Hematopoietic multipotent progenitor cell treated with erythropoietin and hydrocortisone succinate and interleukin-3 and kit ligand, for 6 days (in vitro differentiated cells): ENCODE results near the gene C18orf32.
"Not testable (repeated sequence)": the region's sequence is repeated elsewhere in the genome, so short reads cannot be mapped to it uniquely, and the experiment has no call there.

ENCODE experiments used
- DNase-seq: peaks from one replicate; pipeline ENCODE4 v3.0.0-alpha.2; 2015

C18orf32 gene

DNA sequence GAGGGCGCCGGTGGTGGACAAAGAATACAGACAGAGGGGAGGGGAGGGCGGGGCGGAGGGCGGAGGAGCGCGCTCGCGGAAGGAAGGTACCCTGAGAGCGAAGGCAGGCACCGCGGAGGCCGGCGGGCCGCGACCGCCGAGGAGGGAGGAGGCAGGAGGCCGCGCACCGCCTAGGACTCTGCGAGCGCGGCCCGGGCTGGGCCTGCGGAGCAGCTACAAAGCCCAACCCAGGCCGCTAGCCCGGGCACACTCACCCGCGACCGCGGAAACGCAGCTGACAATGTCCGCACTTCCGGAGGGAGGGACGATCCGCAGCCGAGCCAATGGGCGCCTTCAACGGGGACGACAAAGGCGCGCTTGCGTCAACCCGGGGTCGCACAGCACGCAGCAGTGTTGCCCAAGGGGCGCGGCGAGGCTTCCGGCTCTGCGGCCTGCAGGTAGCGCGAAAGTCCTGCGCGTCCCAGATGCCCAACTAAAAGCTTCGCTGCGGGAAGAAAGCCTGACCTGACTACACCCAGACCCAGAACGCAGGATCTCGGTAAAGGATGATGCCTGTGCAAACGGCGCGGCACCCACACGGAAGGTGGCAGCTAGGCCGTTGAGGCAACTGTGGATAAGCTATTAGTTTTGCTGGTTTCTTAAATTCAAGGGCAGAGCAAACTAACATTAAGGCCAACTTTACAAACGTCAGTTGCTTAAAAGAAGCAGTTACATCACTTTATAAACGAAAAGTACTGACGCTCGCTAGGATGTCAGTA is at the start of gene C18orf32:
C18orf32 (minus strand) TSS at position 282 of the 758 bp plus-strand sequence. CDS start 3,486 bp downstream, outside the sequence.
- peak; percentile 96 for DNase-seq

DNA sequence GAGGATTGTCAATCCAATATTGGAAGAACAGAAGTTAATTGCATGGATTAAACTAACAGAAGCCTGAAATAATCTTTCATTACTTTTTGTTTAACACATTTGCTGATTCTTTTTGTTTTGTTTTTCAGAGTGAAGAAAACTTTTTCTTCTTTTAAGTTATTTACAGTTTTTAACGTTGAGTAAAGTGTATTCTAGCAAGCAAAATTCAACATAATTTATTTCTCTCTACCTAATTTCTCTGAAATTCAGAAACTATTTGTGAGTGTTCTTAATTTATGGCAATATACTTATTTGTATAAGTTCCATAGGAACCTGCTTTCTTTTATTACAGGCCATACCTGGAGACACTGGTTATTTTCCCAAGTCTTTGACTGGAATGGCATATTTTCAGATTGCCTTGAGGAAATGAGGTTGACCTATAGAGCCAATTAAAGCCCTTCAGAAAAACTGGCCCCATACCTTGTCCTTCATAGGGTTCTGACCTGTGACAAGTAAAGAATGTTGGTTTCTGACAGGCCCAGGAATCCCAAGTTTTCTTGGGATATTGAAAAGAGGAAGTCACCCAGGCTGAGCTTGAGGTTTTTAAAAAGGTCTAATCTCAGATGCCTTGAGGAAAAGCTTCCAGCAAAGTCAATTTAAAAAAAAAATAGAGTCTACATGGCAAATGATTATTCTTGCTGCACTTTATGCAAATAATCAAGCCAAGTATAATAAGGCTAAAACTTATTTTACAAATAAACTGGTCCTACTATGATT is 48.0 kb upstream of the C18orf32 start:
- DNase-seq, result no peak

DNA sequence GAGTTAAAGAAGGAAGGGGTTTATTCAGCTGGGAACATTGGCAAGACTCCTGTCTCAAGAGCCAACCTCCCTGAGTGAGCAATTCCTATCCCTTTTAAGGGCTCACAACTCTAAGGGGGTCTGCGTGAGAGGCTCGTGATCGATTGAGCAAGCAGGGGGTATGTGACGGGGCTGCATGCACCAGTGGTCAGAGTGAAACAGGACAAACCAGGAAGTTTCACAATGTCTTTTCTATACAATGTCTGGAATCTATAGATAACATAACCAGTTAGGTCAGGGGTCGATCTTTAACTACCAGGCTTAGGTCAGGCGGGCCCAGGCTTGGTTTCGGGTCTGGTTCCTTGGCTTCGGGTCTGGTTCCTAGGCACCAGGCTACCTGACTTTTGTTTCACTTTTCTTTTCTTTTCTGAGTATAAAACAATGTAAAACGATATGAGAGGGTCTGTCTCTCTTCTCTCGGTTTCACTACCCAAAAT is 44.7 kb upstream of the C18orf32 start:
- peak; percentile 33 for DNase-seq

DNA sequence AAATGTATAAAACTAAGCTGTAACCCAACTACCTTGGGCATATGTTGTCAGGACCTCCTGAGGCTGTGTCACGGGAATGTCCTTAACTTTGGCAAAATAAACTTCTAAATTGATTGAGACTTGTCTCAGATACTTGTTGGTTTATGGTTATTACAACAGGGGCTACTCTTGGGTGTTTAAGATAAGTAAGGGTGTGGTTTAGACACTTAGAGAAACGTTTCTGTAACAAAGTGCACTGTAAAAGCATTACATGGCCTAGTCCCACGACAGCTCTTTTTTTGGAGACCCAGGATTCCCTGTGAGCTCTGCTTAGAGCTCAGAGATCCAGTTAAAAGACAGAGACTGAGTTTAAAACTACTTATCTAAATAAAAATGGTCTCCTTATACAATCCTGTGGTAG is 42.6 kb upstream of the C18orf32 start:
- peak; percentile 57 for DNase-seq

DNA sequence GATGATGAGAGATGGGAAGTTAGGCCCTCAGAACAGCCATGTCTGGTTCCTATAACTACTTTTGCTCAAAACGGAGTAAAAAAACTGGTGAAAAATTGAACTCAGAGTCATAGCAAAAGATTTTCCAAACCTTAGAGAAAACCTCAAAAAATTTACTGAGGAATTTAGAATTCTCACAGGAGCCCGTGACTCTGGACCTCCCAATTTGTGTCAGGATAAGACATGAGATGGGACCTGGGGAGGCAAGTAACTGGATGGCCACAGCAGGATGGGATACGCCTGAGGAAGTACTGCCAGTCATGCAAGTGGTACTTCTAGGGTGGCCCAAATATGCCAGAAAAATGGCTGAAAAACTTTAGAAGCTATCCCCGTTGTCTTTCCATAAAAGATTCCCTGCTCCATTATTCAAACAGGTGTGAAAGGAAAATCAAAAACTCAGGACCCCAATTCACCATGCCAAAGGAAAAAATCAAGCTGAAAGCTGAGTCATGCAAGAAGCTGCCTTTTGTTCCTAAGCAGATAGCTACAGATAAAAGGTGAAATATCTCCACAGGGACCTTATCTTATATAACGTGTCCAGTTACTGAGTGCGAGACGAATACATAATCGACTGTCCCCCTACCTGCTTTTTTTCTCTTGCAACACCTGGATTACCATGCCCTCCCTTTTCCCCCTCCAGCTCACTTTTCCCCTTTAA is 40.7 kb upstream of the C18orf32 start:
- DNase-seq, result no peak

DNA sequence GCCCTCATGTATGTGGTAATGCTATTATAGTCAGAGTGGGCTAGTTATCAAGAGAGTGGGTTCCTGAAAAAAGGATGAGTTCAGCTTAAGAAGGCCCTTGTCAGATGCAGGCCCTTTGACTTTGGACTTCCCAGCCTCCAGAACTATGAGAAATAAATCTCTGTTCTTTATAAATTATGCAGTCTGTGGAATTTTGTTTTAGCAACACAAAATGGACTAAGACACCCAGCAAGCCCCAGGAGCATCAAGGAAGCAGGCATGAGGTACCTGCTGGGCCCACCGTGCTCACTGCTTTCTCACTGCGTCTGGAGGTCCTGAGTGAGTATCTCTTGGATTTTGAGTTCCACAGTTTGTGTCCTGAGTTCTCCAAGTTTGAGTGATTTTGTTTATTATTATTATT is 38.9 kb upstream of the C18orf32 start:
- DNase-seq, result no peak

DNA sequence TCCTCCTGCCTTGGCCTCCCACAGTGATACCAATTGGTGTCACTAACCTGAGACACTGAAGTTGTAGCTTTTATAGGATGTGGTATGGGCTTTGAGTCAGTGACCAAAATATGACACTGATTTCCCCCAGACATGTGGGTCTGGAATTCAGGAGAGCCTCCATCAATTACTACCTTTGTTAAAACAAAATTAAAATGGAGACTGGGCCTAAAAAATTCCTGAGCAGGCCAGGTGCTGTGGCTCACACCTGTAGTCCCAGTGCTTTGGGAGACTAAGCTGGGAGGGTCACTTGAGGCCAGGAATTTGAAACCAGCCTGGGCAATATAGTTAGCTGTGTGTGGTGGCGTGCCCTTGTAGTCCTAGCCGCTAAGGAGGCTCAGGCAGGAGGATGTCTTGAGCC is 37.9 kb upstream of the C18orf32 start:
- no peak for DNase-seq

DNA sequence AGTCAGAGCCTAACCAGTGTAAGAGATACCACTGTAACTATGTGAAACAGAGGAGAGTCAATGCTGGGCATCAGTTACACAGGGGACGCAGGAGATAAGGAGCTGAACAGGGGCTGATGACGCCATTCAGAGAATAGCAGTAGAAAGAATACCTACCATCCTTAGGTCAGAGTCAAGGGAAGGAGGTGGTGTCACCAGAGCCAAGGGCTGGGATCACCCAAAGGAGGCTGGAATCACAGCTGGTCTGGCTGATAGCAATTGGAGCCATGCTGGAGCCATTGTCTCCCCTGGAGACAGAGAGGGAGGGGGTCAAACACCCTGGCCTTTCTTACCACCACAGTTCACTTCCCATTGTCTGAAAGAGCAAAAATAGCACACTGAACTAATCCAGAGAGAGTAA is 37.3 kb upstream of the C18orf32 start:
- DNase-seq, result no peak

DNA sequence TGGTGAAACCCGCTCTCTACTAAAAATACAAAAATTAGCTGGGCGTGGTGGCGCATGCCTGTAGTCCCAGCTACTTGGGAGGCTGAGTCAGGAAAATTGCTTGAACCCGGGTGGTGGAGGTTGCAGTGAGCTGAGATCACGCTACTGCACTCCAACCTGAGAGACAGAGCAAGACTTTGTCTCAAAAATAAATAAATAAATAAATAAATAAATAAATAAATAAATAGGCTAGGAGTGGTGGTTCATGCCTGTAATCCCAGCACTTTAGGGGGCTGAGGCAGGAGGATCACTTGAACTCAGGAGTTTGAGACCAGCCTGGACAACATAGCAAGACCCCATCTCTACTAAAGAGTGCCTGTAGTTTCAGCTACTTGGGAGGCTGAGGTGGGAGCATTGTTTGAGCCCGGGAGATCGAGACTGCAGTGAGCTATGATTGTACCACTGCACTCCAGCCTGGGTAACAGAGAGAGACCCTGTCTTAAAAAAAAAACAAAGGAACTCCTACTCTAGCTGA is 36.6 kb upstream of the C18orf32 start:
- not testable (repeated sequence) for DNase-seq

DNA sequence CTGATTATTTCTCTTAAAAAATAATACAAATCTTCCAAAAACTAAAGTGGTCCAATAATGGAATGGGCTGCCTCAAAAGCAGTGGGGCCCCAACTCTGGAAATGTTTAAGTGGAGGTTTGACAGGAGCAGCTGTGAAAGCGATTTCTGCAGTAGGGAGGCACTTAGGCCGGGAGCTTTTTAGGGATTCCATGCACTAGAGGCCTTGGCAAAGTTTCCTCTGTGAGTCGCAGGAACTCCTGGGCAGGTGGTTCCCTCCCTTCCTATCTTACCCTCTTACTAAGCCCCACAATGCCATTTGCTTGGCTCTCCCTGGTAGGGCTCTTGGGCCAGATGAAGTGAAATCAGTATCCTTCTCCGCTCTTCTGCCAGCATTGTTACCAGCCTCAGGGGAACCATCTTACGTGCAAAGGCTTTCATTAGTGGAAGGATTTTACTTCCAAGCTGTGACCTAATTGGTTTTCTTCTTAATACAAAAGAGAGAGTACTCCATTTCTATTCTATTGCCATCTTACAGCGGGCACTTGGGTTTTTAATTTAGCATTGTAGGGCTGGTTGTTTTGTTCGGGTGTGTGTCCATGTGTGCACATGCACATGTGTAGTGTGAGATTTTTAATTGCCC is 34.3 kb upstream of the C18orf32 start:
- no peak for DNase-seq

DNA sequence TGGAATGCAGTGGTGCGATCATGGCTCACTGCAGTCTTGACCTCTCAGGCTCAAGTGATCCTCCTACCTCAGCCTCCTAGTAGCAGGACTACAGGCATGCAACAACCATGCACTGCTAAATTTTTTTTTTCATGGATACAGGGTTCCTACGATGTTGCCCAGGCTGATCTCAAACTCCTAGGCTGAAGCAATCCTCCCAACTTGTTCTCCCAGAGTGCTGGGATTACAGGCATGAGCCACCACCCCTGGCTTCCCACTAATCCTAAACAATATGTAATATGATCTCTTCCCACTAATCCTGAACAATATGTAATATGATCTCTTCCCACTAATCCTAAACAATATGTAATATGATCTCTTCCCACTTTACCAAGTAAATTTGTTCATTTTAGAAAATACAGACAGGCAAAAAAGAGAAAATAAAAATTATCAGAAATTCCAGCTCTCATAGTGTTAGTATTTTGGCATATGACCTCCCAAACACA is 33.7 kb upstream of the C18orf32 start:
- DNase-seq, result no peak

DNA sequence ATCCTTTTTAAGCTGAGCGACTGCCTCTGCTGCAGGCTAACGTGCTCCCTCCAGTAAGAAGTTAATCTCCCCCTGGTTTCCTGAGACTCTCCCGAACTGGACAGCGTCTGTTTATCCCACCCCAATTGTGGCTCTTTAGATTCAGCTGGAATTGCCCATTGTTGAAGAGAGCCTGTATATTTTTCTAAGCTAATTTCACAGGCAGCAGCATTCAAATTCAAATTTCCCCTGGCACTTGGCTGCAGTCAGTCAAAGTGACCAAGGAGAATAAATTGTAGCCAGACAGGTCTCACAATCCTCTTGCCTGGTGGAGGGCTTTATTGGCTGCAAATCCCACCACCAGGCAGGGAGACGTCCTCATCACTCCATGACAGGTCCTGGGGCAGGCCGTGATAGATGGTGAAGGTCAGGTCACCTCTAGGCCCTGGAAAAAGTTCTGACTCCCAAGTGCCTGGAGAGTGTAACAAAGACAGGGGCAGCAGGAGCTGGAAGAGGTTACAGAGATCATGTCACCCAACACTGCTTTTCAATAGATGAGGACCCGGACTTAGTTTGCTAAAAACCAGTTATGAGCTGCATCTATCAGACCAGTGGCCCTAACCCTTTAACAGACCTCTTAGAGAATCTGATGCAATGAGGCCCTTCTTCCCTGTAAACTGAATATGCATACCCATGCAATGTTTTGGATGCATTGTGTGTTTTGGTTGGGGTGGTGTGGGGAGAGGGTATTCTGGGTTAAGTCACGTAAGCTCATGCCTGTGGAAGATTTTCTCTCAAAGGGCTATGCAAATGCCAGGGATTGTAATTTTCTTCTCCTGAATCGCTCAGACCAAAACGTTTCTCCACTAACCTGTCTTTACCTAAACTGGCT is 32.3 kb upstream of the C18orf32 start:
- DNase-seq, result no peak

DNA sequence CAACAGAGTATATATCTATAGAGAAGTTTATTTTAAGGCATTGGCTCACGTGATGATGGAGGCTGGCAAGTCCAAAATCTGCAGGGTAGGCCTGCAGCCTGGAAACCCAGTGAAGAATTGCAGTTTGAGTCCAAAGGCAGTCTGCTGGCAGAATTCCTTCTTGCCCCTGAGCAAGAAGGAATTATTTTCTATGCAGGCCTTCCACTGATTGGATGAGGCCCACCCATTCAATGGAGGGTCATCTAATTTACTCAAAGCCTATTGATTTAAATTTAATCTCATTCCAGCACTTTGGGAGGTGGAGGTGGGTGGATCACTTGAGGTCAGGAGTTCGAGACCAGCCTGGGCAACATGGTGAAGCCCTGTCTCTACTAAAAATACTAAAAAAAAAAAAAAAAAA is 30.4 kb upstream of the C18orf32 start:
- DNase-seq, result no peak

DNA sequence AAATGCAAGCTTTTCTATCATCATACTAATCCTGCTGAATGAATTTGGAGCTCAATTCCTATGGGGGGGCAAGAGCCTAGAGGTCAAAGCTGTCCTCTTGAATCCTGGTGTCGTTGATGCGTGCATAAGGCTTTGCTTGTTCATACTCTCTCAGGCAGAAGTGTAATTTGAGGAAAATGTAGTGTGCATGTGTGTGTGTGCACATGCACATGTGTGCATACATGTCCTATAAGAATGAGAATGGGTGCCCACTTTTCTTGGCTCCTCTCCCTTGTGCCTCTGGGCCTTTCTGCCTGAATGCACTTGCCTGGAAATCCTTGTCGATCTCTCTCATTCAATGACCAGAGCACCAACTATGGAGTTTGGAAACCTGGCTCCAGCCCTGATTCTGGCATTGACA is 28.5 kb upstream of the C18orf32 start:
- no peak for DNase-seq

DNA sequence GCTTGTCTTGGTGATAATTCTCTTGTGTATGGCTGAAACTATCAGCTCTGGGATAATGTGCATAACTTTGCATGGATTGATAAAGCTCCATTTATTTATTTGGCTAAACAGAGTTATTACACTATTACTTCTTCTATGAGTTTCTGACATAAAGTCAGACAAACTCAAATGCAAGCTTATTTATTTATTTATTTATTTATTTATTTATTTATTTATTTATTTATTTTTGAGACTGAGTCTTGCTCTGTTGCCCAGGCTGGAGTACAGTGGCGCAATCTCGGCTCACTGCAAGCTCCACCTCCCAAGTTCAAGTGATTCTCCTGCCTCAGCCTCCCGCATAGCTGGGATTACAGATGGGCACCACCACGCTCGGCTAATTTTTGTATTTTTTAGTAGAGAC is 28.0 kb upstream of the C18orf32 start:
- DNase-seq, result not testable (repeated sequence)

DNA sequence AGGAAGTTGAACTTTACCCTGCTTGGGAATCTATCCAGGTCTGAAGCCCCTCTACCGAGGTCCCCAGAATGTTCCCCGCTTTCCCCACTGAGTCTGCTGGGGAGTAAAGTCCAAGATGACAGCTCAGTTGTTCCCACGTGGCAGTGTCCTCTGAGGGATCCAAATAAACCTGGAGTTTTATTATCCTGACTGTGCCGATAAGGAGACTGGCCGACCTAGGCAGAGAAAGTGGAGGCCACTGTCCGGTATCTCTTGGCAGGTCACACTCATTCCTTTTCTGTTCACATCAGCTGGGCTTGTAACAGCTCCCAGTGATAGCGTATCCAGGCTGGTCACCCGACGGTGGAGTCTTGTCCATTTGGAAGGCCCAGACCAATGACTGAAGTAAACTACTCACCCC is 27.5 kb upstream of the C18orf32 start:
- no peak for DNase-seq

DNA sequence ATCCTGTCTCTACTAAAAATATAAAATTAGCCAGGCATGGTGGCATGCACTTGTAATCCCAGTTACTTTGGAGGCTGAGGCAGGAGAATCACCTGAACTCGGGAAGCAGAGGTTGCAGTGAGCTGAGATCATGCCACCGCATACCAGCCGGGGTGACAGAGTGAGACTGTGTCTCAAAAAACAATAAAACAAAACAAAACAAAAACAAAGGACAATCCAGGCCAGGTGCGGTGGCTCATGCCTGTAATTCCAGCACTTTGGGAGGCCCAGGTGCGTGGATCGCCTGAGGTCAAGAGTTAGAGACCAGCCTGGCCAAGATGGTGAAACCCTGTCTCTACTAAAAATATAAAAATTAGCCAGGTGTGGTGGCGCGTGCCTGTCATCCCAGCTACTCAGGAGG is 25.8 kb upstream of the C18orf32 start:
- DNase-seq, result not testable (repeated sequence)

DNA sequence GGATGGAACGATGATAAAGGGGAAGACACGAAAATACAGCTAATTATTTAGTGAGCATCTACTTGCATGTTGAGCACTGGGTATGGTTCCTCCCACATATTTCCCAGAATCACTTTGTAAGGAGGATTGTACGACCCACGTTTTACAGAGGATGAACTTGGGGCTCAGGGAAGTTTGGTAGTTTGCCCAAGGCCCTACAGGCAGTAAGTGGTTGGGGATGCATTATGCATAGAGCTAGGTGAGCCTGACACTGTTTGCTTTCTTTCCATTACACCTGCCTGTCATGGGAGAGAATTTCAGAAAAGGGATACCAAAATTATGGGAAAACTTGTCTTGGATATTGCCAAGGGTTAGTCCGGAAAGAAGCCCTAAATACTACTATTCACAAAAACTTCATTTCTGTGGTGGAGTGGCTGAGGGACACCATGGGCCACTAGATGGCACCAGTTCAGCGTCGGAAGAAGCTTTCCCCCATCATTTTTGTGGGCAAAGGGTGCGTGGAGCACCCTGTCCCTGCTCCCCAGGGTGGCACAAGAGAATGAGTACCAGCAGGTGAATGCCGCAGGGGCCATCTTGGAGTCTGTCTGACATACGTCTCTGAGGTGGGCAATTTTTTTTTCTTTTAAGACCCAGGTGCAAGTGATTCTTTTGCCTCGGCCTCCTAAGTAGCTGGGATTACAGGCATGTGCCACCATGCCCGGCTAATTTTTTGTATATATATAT is 23.5 kb upstream of the C18orf32 start:
- peak; percentile 77 for DNase-seq

DNA sequence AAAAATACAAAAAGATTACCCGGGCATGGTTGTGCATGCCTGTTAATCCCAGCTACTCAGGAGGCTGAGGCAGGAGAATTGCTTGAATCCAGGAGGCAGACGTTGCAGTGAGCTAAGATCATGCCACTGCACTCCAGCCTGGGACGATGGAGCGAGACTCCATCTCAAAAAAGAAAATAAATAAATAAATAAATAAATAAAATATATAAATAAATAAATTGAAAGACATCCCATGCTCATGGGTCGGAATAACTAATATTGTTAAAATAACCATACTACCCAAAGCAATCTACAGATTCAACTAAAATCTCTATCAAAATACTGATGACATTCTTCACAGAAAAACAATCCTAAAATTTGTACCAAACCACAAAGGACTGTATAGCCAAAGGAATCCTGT is 19.4 kb upstream of the C18orf32 start:
- DNase-seq, result not testable (repeated sequence)

DNA sequence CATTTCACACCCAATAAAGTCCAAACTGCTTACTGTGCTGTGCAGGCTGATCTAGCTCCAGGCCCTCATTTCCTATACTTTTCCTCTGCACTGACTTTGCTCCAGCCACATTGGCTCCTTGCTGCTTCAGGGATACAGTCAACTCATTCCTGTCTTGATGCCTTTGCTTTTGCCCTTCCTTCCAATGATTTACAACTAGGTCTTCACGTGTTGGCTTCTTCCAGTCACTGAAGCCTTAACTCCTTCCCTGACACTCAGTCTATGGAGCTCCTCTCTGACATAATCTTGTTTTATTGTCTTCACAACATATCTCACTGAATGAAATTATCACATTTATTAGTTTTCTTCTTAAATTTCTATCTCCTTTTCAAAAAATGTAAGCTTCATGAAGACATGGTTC is 16.9 kb upstream of the C18orf32 start:
- DNase-seq, result no peak
